ENCODE measurements around the gene MMGT1.

DNA sequence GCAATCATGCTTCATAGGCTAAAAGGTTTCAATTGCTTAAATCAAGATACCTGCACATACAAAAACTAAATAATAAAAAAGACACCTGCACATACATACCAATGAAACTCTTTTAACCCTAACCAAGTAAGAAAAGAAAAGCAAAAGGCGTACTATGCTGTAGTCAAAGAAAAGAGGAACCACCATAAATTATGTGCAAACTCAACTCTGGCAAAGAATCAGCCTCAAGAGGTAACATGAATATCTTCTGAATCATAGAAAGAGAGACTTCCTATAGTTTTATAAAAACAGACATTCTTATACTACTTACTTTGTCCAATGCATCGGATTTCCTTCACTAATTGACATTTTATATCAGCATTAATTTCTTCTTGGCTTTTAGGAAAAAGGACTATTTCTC is 29.3 kb downstream of the MMGT1 start:
- TF ChIP-seq, protein P1, sequence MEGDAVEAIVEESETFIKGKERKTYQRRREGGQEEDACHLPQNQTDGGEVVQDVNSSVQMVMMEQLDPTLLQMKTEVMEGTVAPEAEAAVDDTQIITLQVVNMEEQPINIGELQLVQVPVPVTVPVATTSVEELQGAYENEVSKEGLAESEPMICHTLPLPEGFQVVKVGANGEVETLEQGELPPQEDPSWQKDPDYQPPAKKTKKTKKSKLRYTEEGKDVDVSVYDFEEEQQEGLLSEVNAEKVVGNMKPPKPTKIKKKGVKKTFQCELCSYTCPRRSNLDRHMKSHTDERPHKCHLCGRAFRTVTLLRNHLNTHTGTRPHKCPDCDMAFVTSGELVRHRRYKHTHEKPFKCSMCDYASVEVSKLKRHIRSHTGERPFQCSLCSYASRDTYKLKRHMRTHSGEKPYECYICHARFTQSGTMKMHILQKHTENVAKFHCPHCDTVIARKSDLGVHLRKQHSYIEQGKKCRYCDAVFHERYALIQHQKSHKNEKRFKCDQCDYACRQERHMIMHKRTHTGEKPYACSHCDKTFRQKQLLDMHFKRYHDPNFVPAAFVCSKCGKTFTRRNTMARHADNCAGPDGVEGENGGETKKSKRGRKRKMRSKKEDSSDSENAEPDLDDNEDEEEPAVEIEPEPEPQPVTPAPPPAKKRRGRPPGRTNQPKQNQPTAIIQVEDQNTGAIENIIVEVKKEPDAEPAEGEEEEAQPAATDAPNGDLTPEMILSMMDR (IDR thresholded peaks at IDR 0.05; ENCODE audit: low read length) = no peak
- no peak for TF ChIP-seq EZH2 (IDR thresholded peaks at IDR 0.05; ENCODE audit: borderline replicate concordance, low read length)

Data from OCI-LY1 (cell line).